ENCODE data around the gene CCDC12.

Gene CCDC12

DNA sequence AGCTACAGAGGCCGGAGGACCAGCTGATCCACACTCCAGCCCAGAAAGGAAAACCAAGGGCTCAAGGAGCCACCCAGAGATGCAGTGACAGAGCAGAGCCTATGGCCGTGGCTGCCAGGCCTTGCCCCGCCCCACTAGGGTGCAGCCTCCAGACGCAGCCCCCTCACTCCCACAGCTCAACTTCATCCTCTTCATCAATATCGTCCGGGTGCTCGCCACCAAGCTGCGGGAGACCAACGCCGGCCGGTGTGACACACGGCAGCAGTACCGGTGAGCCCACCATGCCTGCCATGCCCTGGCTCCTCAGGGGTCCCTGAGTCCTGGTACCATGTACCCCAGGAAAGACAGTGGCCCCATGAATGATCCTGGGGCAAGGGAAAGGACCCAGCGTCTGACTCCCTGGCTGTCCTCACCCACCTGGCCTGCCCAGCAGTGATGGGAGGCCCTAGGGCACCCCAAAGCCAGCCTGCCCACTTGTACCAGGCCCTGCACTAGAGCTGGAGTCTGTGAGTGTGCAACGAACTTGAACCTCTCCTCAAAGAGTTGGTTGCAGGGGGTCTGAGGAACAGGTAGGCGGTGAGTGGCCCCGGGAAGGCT lies 74.9 kb downstream of the CCDC12 start:
- no peak for DNase-seq

- DNase-seq = no peak
Measured at GRCh38 chr3:46901061-46901460, 75.5 kb downstream of the CCDC12 start.

DNA sequence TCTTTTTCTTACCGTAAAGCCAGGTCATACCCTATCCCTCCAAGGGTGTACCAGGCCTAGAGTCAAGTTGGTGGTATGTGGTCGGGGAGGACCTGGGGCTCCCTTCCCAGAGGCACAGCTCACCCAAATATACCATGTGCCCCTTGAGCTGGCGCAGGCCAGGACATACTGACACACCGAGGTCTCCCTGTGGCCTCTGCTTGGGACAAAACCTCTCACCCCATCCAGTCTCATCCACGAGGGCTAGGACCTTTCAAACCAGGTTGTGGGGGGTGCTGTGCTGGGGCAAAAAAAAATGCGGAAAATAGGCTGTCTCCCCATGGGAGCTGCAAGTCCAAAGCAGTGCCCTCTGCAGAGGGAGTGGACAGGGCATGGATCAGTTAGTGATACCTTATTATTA lies 76.2 kb downstream of the CCDC12 start:
- DNase-seq = no peak

DNA sequence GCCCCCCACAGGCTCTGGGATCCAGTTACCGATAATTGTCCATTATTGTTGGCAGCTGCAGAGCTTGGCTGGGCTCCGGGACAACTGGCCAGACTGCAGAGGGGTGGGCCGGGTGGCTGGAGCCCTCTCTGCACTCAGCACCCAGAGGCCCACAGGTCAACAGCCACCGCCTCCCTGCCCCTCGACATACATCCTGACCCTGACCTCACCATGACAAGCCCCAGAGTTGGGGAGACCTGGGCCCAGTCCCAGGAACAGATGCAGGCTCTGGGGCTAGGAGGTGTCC lies 76.6 kb downstream of the CCDC12 start:
- peak; percentile 5 for DNase-seq

DNA sequence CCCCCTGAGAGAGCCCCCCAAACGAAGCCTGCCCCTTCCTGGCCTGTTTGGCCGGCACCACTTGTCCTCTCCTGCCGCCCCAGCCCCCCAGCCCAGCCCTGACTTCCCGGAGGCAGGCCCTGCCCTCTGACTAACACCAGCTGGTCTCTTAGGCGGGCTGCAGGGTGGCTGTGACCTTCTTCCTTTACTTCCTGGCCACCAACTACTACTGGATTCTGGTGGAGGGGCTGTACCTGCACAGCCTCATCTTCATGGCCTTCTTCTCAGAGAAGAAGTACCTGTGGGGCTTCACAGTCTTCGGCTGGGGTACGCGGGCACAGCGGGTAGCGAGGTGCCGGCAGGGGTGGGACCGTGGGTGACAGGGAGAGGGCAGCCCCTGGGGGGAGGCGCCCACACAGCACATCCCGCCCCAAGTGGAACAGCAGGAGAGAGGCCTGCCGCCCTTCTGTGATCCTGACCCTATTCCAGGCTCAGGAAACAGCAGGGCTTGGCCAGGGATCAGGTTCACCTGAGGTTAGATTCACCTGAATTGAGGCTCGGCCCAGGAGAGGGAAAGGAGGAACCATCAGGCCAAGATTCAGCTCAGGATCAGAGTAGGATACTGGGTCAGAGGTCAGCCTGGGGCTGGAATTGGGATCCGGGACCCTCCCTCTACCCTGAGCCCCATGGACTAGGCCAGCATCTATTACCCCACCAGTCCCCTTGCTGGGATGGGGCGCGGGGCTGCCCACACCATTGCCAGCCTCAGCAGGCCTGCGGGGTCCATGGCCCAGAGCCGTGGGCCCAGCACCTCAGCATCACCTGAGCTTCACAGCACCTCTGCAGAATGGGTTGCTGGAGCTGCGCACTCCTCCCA lies 77.2 kb downstream of the CCDC12 start:
- no peak for DNase-seq

DNA sequence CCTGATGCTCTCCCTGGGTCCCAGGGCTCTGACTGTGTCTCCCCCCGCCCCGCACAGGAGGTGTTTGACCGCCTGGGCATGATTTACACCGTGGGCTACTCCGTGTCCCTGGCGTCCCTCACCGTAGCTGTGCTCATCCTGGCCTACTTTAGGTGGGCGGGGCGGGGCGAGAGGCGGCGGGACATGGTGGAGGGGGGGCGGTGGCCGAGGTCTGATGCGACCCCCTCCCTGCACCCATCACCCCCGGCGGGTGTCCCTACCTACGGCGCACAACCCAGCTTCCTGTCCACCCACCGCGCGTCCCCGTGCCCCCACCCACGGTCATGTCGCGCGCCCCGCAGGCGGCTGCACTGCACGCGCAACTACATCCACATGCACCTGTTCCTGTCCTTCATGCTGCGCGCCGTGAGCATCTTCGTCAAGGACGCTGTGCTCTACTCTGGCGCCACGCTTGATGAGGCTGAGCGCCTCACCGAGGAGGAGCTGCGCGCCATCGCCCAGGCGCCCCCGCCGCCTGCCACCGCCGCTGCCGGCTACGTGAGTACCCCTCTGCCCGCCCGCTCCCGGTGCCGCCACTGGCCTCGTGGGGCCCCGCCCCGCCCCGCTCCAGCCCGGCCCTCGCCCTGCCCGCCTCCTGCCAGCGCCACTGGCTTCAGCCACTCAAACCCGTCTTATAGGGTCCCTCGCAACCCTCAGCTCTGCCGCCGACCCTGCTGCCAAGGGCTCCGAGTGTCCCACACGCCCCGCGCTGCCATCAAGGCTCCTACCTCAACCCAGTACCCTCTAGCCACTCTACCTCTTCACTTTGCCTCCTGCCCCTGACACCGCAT lies 78.0 kb downstream of the CCDC12 start:
- DNase-seq = no peak

GRCh38 chr3:46897829-46898320 lies 78.7 kb downstream of the CCDC12 start:
- DNase-seq = no peak

DNA sequence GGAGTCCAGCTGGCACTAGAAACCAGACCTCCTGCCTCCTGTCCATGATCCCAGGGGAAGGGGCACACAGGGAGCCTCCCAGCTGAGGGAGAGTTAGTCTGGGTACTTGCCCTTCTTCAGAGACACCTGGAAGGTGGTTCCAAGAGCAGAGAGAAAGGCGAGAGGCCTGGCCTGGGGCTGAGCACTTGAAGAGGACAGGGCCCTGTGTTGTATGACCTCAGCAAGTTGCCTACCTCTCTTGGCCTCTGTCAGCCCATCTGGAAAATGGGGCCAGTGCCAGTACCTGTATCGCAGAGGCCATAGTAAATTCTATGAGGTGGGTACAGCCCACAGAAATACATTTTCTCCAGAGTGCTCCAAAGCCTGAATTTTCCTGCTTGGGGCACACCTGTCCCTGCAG lies 79.5 kb downstream of the CCDC12 start:
- DNase-seq = no peak

DNA sequence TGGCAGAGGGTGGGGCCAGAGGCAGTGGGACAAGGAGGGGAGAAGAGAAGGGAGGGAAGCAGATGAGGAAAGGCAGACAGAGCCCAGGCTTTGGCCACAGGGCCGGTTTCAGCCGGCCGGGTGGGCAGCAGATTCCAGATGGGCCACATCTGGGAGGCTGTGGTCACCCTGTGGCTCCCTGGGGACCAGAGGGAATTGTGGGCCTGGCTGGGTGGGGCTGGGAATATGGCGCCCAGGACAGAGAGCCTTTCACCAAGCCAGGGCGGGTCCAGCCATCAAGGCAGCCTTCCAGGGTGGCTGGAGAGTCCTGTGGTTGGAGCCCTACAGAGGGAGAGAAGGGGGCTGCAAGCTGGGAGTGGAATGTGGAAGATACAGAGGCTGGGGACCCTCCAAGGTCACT lies 80.2 kb downstream of the CCDC12 start:
- no peak for DNase-seq

DNA sequence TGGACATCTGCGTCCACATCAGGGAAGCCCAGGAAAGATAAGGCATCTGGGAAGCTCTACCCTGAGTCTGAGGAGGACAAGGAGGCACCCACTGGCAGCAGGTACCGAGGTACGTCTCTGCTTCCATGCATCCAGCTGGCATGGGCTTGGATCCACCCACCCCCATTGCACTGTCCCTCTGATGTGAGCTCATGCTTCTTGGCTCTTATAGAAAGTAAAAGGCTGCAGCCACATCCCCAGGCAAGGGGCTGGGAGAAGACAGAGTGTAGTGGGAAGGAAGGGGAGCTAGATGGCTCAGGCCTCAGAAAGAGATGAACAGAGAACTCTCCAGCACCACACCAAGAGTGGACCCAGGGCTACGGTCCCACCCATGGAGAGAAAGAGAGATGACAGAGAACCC lies 80.8 kb downstream of the CCDC12 start:
- no peak for DNase-seq

DNA sequence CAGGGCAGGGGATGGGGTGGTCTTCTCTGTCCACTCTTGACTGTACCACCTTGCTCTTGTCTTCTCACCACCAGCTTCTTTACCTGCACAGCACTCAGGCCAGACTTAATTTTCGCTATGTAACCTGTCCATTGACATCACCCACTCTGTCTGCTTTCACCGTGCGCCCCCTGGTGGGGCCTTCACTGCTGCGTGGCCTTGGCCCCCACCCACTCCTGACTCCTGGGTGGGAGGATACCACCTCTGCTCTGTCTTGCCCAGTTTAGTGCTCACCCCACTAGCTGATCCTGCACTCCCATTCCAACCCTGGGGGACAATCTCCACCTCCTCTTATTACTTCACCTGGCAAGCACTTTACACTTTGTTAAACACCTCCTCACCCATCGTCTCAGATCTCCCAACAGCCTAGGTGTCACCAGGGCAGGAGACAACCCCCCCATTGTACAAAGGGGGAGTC lies 81.3 kb downstream of the CCDC12 start:
- DNase-seq = no peak

DNA sequence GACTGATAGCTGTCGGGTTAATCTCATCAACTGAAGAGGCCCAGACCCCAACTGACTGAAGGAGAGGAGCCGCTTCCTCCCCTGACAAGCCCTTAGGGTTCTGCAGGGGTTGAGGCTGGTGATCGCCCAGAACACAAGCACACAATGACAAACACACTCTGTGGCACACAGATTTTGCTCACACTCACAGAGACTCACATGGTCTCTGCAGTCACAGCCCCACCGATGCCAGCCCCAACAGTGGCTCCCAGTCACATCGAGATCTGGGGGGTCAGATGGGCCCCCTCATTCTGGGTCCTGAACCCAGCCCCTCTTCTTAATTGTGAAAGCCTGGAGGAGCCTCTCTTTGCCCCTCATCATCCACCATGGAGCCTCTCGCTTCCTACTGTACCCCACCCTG lies 82.3 kb downstream of the CCDC12 start:
- no peak for DNase-seq

GRCh38 chr3:46893763-46894162 lies 82.8 kb downstream of the CCDC12 start:
- DNase-seq = no peak

DNA sequence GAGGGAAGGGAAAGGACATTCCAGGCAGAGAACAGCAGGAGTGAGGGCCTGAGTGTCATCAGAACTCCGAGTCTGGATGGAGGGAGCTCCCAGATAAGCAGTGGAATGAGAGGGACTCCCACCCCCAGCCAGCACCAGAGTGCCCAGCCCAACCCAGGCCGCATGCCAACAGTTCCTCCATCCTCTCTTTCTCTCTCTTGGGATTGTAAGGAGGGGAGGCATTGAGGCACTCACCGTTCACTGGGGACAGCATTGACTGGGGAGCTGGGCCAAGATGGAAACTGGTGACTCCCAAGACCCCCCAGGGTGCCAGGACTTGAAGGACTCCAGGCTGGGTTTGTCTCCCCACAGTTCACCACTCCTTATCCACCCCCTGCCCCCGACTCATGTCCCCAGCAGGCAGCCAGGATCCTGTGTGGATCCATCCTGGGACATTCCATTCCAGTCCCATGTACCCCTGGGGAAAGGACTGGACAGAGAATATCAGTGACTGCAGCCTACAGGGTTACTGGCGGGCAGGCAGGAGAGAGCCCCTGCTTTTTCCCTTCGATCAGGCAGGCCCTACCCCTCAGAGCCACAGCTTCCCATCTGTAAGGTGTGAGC lies 83.3 kb downstream of the CCDC12 start:
- no peak for DNase-seq

- DNase-seq = peak; percentile 39
Measured at GRCh38 chr3:46892285-46893145, 84.0 kb downstream of the CCDC12 start.

- no peak for DNase-seq
Measured at GRCh38 chr3:46891132-46891531, 85.4 kb downstream of the CCDC12 start.

GRCh38 chr3:46890132-46890531 lies 86.4 kb downstream of the CCDC12 start:
- DNase-seq = no peak

DNA sequence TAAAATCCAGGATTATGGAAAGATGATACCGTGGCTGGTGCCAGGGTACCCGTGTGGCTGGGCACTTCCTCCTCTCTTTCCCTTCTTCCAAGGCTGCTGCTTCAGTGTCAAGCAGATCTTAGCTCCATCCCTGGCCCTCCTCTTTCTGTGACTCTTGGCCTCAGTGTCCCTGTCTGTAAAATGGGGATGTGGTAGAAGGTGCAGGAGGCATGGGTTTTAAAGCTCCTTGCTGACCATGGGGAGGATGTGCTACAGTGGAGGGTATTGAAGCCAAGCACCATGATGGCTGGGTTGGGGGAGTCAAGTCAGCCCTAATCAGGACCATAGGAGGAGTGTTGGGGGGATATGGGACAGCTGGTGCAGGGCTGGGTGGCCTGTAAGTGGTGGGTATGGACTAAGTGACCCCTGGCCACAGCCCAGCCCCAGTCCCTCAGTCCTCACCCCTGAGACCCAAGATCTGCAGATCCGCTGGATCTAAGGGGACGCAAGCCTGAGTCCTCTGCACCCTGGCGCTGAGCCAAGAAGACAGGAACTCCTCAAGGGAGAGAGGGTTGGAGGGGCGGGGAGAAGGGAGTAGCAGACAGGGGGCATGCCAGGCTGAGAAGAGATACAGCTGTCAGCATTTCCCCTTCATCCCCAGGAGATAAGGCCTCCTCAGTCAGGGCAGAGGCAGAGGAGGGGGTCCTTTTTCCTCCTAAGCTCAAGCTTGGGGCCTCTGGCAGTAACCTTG lies 87.0 kb downstream of the CCDC12 start:
- no peak for DNase-seq

DNA sequence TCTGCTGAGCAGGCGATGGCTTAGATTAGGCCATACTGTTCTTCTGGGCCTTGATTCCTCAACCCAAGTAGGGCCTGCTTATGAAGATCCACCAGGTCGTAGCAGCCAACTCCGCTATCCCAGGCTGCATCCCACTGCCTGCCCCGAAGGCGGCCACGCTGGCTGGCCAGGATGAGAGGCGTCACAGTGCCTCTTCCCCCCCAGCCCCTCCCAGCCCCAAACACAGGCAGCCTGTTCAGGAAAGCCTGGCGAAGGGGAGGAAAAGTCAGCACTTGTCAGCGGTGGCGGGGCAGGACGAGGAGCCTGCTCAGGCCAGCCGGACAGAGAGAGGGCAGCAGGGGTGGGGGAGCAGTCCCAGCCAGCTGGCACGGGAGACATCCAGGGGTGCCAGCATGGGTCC lies 87.8 kb downstream of the CCDC12 start:
- no peak for DNase-seq

DNA sequence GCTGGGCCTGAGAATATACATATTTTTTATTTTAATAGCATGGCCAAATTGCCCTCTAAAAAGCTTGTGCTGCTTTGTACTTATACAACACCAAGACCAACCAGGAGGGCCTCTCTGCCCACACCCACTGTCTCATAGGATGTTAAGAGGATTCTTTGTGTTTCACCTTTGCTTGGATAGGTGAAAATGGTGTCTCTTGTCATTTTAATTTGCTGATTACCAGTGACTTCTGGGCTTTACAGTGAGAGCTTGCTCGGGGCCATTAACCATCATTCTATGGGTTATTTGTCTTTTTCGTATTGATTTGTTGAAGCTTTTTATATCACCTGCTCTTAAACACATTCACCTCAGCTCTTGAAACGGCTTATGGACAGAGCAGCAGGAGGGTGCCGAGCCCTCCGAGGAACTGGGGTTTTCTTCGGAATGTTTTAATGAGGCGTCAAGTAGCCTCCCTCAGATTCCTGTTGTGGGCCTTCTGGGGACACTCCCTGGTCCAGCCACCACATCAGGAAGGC lies 88.5 kb downstream of the CCDC12 start:
- DNase-seq = no peak

- DNase-seq = no peak
Measured at GRCh38 chr3:46885612-46886011, 90.9 kb downstream of the CCDC12 start.

All from NCI-H1105 treated with DMSO at 0.1 percent for 48 hours (cell line).